ENCODE data around the gene DYNLRB1.
"Not testable (repeated sequence)": the region's sequence is repeated elsewhere in the genome, so short reads cannot be mapped to it uniquely, and the experiment has no call there.

DYNLRB1 gene

GRCh38 chr20:34485068-34485634, 31.1 kb upstream of the DYNLRB1 start:
- TF ChIP-seq, protein P1, sequence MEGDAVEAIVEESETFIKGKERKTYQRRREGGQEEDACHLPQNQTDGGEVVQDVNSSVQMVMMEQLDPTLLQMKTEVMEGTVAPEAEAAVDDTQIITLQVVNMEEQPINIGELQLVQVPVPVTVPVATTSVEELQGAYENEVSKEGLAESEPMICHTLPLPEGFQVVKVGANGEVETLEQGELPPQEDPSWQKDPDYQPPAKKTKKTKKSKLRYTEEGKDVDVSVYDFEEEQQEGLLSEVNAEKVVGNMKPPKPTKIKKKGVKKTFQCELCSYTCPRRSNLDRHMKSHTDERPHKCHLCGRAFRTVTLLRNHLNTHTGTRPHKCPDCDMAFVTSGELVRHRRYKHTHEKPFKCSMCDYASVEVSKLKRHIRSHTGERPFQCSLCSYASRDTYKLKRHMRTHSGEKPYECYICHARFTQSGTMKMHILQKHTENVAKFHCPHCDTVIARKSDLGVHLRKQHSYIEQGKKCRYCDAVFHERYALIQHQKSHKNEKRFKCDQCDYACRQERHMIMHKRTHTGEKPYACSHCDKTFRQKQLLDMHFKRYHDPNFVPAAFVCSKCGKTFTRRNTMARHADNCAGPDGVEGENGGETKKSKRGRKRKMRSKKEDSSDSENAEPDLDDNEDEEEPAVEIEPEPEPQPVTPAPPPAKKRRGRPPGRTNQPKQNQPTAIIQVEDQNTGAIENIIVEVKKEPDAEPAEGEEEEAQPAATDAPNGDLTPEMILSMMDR (IDR thresholded peaks at IDR 0.05), result no peak
- no peak for TF ChIP-seq ZFX (IDR thresholded peaks at IDR 0.05; ENCODE audit: borderline replicate concordance)
- H3K27ac ChIP-seq, result no peak overlapping the region

- TF ChIP-seq, protein P1 (IDR thresholded peaks at IDR 0.05), result no peak
- TF ChIP-seq ZFX (IDR thresholded peaks at IDR 0.05; ENCODE audit: borderline replicate concordance), result no peak
- H3K27ac ChIP-seq, result no peak overlapping the region
Measured at GRCh38 chr20:34491226-34491931, 24.8 kb upstream of the DYNLRB1 start.

- TF ChIP-seq, protein P1 (IDR thresholded peaks at IDR 0.05), result no peak
- no peak for TF ChIP-seq ZFX (IDR thresholded peaks at IDR 0.05; ENCODE audit: borderline replicate concordance)
- H3K27ac ChIP-seq, result no peak overlapping the region
Measured at GRCh38 chr20:34491932-34492509, 24.2 kb upstream of the DYNLRB1 start.

GRCh38 chr20:34493646-34494045, 22.6 kb upstream of the DYNLRB1 start:
- H3K27ac ChIP-seq, result no peak overlapping the region
- TF ChIP-seq, protein P1 (IDR thresholded peaks at IDR 0.05), result no peak
- no peak for TF ChIP-seq ZFX (IDR thresholded peaks at IDR 0.05; ENCODE audit: borderline replicate concordance)

- H3K27ac ChIP-seq, result no peak overlapping the region
- no peak for TF ChIP-seq ZFX (IDR thresholded peaks at IDR 0.05; ENCODE audit: borderline replicate concordance)
Measured at GRCh38 chr20:34495307-34495706, 20.9 kb upstream of the DYNLRB1 start.

DNA sequence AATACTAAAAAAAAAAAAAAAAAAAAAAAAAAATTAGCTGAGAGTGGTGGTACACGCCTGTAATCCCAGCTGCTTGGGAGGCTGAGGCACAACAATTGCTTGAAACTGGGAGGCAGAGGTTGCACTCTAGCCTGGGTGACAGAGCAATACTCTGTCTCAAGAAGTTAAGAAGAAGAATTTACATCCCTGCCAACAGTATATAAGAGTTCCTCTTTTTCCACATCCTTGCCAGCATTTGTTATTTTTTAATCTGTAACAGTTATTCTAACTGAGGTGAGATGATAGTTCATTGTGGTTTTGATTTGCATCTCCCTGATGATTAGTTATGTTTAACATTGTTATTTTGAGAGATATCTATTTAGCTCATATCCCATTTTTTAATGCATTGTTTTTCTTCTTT, 20.3 kb upstream of the DYNLRB1 start:
- H3K27ac ChIP-seq, result no peak overlapping the region
- no peak for TF ChIP-seq ZFX (IDR thresholded peaks at IDR 0.05; ENCODE audit: borderline replicate concordance)
- TF ChIP-seq, protein P1 (IDR thresholded peaks at IDR 0.05), result no peak

DNA sequence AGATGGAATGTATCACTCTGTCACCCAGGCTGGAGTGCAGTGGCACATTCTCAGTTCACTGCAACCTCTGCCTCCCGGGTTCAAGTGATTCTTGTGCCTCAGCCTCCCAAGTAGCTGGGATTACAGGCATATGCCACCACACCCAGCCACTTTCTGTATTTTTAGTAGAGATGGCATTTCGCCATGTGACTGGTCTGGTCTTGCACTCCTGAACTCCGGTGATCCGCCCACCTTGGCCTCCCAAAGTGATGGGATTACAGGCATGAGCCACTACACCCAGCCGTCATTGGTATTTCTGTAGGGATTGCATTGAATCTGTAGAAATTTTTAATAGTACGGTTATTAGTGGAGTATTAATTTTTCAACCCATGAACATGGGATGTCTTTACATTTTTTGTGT, 18.6 kb upstream of the DYNLRB1 start:
- not testable (repeated sequence) for H3K27ac ChIP-seq

DNA sequence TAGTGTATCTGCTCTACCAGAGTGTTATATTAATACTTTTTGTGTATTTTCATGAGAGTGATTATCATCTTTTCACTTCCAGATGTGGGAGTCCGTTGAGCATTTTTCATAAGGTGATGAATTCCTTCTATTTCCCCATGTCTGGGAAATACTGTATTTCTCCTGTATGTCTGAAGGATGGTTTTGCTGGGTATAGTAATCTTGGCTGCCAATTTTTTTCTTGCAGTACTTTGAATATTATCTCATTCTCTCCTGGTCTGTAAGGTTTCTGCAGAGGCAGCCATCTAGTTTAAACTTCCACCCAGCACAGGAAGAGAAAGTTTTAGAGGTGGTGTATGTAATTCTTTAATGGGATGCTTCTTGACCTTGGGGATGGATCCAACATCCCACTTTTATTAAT, 15.4 kb upstream of the DYNLRB1 start:
- H3K27ac ChIP-seq, result no peak overlapping the region
- no peak for TF ChIP-seq ZFX (IDR thresholded peaks at IDR 0.05; ENCODE audit: borderline replicate concordance)
- TF ChIP-seq, protein P1 (IDR thresholded peaks at IDR 0.05), result no peak

Measured in 22Rv1 (cell line).